ENCODE measurements around the gene URI1.

DNA sequence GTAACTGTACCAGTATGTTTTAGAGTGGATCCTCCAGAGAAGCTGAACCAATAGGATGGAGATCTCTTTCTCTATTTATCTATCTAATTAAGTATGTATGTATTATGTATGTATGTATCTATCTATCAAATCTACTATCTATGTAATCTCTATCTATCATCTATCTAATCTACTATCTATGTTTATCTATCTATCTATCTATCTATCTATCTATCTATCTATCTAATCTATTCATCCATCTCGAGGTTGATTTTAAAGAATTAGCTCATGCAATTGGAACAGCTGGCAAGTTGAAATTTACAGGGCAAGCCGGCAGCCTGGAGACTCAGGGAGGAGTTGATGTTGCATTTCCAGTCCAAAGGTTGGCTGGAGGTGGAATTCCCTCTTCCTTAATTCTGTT lies 112.2 kb downstream of the URI1 start:
- TF ChIP-seq CTCF (IDR thresholded peaks at IDR 0.05; ENCODE audit: low read length) (no peak), EZH2 (IDR thresholded peaks at IDR 0.05; ENCODE audit: borderline replicate concordance, low read length) (no peak)
